ENCODE measurements around the gene MLLT3. TPM values are rescaled to one million over a fixed set of nuclear protein-coding genes. Genes with fewer than 3 reads are reported as not detected.

The MLLT3 gene
- total RNA-seq, 2 donors from 2014 or later = 5.6 to 5.7 TPM

DNA sequence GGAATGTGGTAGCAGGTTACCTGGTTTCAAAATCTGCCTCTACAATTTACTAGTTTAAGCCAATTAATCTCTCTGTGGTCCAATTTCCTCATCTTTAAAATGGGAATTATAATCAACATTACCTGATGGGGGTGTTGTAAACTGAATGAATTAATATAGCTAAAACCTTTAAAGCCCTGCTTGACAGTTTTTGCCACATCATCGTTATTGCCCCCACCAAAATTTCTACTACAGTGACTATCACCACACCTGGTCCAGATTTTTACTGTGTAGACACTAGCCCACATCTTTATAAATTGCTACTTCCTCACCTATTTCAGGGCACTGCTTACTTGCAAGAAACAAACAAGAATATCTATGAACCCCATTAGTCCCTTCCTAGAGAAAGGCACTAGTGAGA lies 65.0 kb downstream of the MLLT3 start:
- Histone ChIP-seq H3K4me3 (no peak overlapping the region), H3K9me3 (no peaks in the 10 kb centered on the region), H3K36me3 (replicated peaks in 1 of 2; ENCODE audit: insufficient read depth in 1 of 2, low read depth in 2 of 2) (no peaks in the 10 kb centered on the region), H3K27ac (no peak overlapping the region), H3K27me3 (no peaks in the 10 kb centered on the region), H3K4me1 (peaks cover 21% of the 10 kb centered on the region)
- no peak for TF ChIP-seq POLR2A (IDR thresholded peaks at IDR 0.05)
- TF ChIP-seq, protein P1, sequence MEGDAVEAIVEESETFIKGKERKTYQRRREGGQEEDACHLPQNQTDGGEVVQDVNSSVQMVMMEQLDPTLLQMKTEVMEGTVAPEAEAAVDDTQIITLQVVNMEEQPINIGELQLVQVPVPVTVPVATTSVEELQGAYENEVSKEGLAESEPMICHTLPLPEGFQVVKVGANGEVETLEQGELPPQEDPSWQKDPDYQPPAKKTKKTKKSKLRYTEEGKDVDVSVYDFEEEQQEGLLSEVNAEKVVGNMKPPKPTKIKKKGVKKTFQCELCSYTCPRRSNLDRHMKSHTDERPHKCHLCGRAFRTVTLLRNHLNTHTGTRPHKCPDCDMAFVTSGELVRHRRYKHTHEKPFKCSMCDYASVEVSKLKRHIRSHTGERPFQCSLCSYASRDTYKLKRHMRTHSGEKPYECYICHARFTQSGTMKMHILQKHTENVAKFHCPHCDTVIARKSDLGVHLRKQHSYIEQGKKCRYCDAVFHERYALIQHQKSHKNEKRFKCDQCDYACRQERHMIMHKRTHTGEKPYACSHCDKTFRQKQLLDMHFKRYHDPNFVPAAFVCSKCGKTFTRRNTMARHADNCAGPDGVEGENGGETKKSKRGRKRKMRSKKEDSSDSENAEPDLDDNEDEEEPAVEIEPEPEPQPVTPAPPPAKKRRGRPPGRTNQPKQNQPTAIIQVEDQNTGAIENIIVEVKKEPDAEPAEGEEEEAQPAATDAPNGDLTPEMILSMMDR (IDR thresholded peaks at IDR 0.05) = no peak
- no peak for DNase-seq
- ATAC-seq = no peak
- intact Hi-C loops (cut with DNase I) = no loop called here
- 96 to 97% methylated on average over 1 of the region's 1 CpG for WGBS, 2 donors

- peak overlapping the region in 1 of 4 donors; percentile 32 for H3K27ac ChIP-seq
- no peaks in the 10 kb centered on the region for H3K9me3 ChIP-seq
- intact Hi-C loops (cut with DNase I) = no loop called here
- WGBS, 2 donors = 24 to 39% methylated on average over 1 of the region's 1 CpG
- no peak for TF ChIP-seq POLR2A (IDR thresholded peaks at IDR 0.05)
- TF ChIP-seq, protein P1 (IDR thresholded peaks at IDR 0.05) = no peak
- no peak overlapping the region for H3K4me3 ChIP-seq
- H3K4me1 ChIP-seq = peaks cover 15% of the 10 kb centered on the region
- DNase-seq = no peak
- H3K36me3 ChIP-seq (replicated peaks in 1 of 2; ENCODE audit: insufficient read depth in 1 of 2, low read depth in 2 of 2) = no peaks in the 10 kb centered on the region
- no peaks in the 10 kb centered on the region for H3K27me3 ChIP-seq
- ATAC-seq = no peak
Observed at GRCh38 chr9:20553558-20554149, 68.6 kb downstream of the MLLT3 start.

DNA sequence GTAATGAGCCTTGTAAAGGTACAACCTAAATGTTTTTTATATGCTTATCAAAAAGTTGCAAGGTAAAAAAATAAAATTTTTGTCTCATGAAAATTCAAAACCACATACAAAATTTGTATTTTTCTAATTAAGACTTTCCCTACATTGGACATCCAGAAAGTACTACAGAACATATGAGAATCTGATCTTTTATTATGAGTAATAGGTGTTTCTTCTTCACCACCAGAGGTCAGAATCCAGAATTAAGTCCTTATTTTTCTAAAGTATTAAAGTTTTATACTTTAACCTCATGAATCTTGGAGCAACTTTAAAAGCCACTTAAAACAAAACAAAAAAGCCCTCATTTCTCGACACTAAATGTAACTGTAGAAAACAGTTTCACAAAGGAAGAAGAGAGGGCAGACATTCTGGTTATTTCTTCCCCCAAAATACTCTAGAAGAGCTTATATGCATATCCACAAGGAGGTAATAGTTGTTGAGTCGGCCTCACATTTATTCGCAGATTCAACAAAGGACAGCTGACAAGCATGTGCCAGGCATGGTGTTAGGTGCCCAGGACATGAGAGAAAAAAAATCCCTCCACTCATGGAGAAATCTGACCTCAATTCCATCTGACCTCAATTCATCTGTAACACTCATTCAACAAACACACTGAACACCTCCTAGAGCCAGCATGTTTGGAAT lies 69.3 kb downstream of the MLLT3 start:
- intact Hi-C loops (cut with DNase I) = no loop called here
- H3K27ac ChIP-seq = peak overlapping the region in 1 of 4 donors; percentile 32
- H3K4me3 ChIP-seq = no peak overlapping the region
- DNase-seq (no peak), ATAC-seq (no peak)
- 71 to 79% methylated on average over 3 of the region's 3 CpGs for WGBS, 2 donors
- no peak for TF ChIP-seq POLR2A (IDR thresholded peaks at IDR 0.05)
- TF ChIP-seq, protein P1 (IDR thresholded peaks at IDR 0.05) = peak in 5 of 7 experiments; percentile 9 to 29 (median 18)
- H3K36me3 ChIP-seq (replicated peaks in 1 of 2; ENCODE audit: insufficient read depth in 1 of 2, low read depth in 2 of 2) = no peaks in the 10 kb centered on the region
- no peaks in the 10 kb centered on the region for H3K9me3 ChIP-seq
- H3K27me3 ChIP-seq = no peaks in the 10 kb centered on the region
- peaks cover 8% of the 10 kb centered on the region for H3K4me1 ChIP-seq

GRCh38 chr9:20551835-20552234 lies 70.5 kb downstream of the MLLT3 start:
- DNase-seq (no peak), ATAC-seq (peak; percentile 57)
- H3K27ac ChIP-seq = peak overlapping the region in 3 of 4 donors; percentile 53 to 72 (median 68)

More at GRCh38 chr9:20551835-20552234, 70.5 kb downstream of the MLLT3 start:
- TF ChIP-seq, protein P1 (IDR thresholded peaks at IDR 0.05) = no peak
- TF ChIP-seq POLR2A (IDR thresholded peaks at IDR 0.05) = no peak
- Histone ChIP-seq H3K4me1 (peaks cover 5% of the 10 kb centered on the region), H3K9me3 (no peaks in the 10 kb centered on the region), H3K36me3 (replicated peaks in 1 of 2; ENCODE audit: insufficient read depth in 1 of 2, low read depth in 2 of 2) (no peaks in the 10 kb centered on the region), H3K4me3 (no peak overlapping the region), H3K27me3 (no peaks in the 10 kb centered on the region)
- 32% methylated on average over 5 of the region's 5 CpGs for whole genome bisulfite sequencing, 2 donors
- intact Hi-C loops (cut with DNase I) = no loop called here

Measured in body of pancreas (tissue), 4 donors.